Measurements from ENCODE around the gene ACTA2.

The ACTA2 gene

GRCh38 chr10:88931548-88931947 lies 21.0 kb downstream of the ACTA2 start:
- no peak for DNase-seq
- no peak for TF ChIP-seq CTCF (IDR thresholded peaks at IDR 0.05; ENCODE audit: low read length)
- TF ChIP-seq EZH2phosphoT487 (IDR thresholded peaks at IDR 0.05; ENCODE audit: low read length): no peak
- TF ChIP-seq EZH2 (optimal IDR thresholded peaks at IDR 0.05; ENCODE audit: low read depth, low read length): no peak
- Histone ChIP-seq H3K27ac (ENCODE audit: low read length) (no peak overlapping the region), H4K20me1 (ENCODE audit: insufficient read depth, low read length) (no peaks in the 10 kb centered on the region), H3F3A (ENCODE audit: insufficient read depth, low read length) (no peaks in the 10 kb centered on the region), H3K27me3 (replicated peaks; ENCODE audit: insufficient read depth, low read length) (no peaks in the 10 kb centered on the region), H3K9me2 (replicated peaks; ENCODE audit: insufficient read depth, low read length) (no peaks in the 10 kb centered on the region), H3K4me1 (ENCODE audit: low read length) (peaks cover 6% of the 10 kb centered on the region; the same call in 1 of the 2 replicates), H3K4me2 (ENCODE audit: low read depth, low read length) (no peak overlapping the region), H3K79me2 (ENCODE audit: low read length) (no peaks in the 10 kb centered on the region), H2AFZ (ENCODE audit: low read length) (no peak overlapping the region), H3K9ac (ENCODE audit: low read length) (no peak overlapping the region), H3K9me3 (replicated peaks; ENCODE audit: insufficient read depth, low read length) (no peaks in the 10 kb centered on the region), H3K4me3 (ENCODE audit: low read length) (no peak overlapping the region), H3K36me3 (replicated peaks; ENCODE audit: insufficient read depth, low read length) (no peaks in the 10 kb centered on the region)

- no peaks in the 10 kb centered on the region for H3K27me3 ChIP-seq (replicated peaks; ENCODE audit: insufficient read depth, low read length)
- H2AFZ ChIP-seq (ENCODE audit: low read length): no peak overlapping the region
- no peak overlapping the region for H3K27ac ChIP-seq (ENCODE audit: low read length)
- no peaks in the 10 kb centered on the region for H3K9me3 ChIP-seq (replicated peaks; ENCODE audit: insufficient read depth, low read length)
- no peaks in the 10 kb centered on the region for H3K36me3 ChIP-seq (replicated peaks; ENCODE audit: insufficient read depth, low read length)
- no peak overlapping the region for H3K9ac ChIP-seq (ENCODE audit: low read length)
- H4K20me1 ChIP-seq (ENCODE audit: insufficient read depth, low read length): no peaks in the 10 kb centered on the region
- no peak overlapping the region for H3K4me2 ChIP-seq (ENCODE audit: low read depth, low read length)
- H3F3A ChIP-seq (ENCODE audit: insufficient read depth, low read length): no peaks in the 10 kb centered on the region
- H3K4me3 ChIP-seq (ENCODE audit: low read length): no peak overlapping the region
- no peaks in the 10 kb centered on the region for H3K9me2 ChIP-seq (replicated peaks; ENCODE audit: insufficient read depth, low read length)
- no peak for DNase-seq
- TF ChIP-seq CTCF (IDR thresholded peaks at IDR 0.05; ENCODE audit: low read length) (no peak), EZH2 (optimal IDR thresholded peaks at IDR 0.05; ENCODE audit: low read depth, low read length) (no peak)
- no peaks in the 10 kb centered on the region for H3K4me1 ChIP-seq (ENCODE audit: low read length)
- H3K79me2 ChIP-seq (ENCODE audit: low read length): no peaks in the 10 kb centered on the region
Observed at GRCh38 chr10:88928254-88928653, 24.3 kb downstream of the ACTA2 start.

- Histone ChIP-seq H3K4me1 (ENCODE audit: low read length) (no peaks in the 10 kb centered on the region), H3K79me2 (ENCODE audit: low read length) (no peaks in the 10 kb centered on the region), H3K4me3 (ENCODE audit: low read length) (no peak overlapping the region), H3K27me3 (replicated peaks; ENCODE audit: insufficient read depth, low read length) (no peaks in the 10 kb centered on the region), H3K27ac (ENCODE audit: low read length) (no peak overlapping the region), H4K20me1 (ENCODE audit: insufficient read depth, low read length) (no peaks in the 10 kb centered on the region), H3K36me3 (replicated peaks; ENCODE audit: insufficient read depth, low read length) (no peaks in the 10 kb centered on the region), H3K9me3 (replicated peaks; ENCODE audit: insufficient read depth, low read length) (no peaks in the 10 kb centered on the region), H3K4me2 (ENCODE audit: low read depth, low read length) (no peak overlapping the region), H3F3A (ENCODE audit: insufficient read depth, low read length) (no peaks in the 10 kb centered on the region), H3K9ac (ENCODE audit: low read length) (no peak overlapping the region), H2AFZ (ENCODE audit: low read length) (no peak overlapping the region), H3K9me2 (replicated peaks; ENCODE audit: insufficient read depth, low read length) (no peaks in the 10 kb centered on the region)
- DNase-seq: no peak
- TF ChIP-seq CTCF (IDR thresholded peaks at IDR 0.05; ENCODE audit: low read length) (no peak), EZH2phosphoT487 (IDR thresholded peaks at IDR 0.05; ENCODE audit: low read length) (no peak), EZH2 (optimal IDR thresholded peaks at IDR 0.05; ENCODE audit: low read depth, low read length) (no peak)
Observed at GRCh38 chr10:88927416-88927690, 25.2 kb downstream of the ACTA2 start.

All from MM.1S (cell line).